ENCODE data around the gene GAB2. TPM values are rescaled to one million over a fixed set of nuclear protein-coding genes. Genes with fewer than 3 reads are reported as not detected.

GAB2 gene
- polyA plus RNA-seq, 4 donors, result 16.4 to 26.1 (median 18.2) TPM

DNA sequence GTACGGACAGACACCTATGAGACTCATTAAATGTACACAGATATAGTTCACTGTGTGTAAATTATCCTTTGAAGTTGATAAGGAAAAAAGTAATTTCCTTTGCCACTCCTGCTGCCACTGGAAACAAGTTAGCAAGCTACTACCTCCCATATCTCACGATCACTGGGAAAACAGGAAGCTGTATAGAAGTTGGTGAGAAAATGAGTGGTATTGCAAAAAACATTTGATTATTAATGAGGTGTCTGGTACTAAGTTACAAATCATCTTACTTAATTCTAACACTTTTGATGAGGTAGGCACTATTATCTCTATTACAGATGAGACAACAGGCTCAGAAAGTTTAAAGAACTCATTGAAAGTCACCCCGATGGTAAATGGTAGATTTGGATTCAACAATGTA is 68.5 kb downstream of the GAB2 start:
- no peak for DNase-seq (ENCODE audit: low read depth in 4 of 4, low spot score in 3 of 4)

DNA sequence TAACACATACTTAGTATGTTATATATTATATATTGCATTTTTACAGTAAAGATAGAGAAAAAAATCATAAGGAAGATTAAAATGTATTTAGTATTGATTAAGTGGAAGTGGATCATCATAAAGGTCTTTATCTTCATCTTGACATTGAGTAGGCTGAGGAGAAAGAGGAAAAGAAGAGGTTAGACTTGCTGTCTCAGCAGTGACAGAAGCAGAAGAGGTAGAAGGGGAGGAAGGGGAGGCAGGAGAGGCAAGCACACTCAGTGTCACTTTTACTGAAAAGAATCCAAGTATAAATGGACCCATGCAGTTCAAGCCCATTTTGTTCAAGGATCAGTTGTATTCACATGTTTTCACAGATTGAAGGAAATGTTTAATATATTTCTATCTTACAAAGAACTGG is 69.7 kb downstream of the GAB2 start:
- DNase-seq (ENCODE audit: low read depth in 4 of 4, low spot score in 3 of 4), result no peak

DNA sequence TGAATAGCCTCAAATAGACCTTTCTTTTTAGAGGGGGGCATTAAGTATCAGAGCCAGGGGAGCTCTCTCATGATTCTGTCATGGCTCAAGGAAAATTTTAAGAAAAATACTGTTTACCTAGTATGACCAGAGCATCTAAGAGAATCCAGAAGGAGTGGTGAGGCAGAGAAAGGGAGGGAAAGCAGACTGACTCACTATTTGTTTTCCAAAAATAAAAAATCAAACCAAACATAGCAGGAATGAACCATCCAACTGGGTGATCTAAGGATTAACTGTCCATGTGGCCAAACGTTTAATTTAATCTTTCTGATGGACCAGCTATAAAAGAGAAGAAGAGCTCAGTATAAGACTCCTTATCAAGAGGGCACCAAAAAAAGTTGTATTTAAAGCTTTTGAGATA is 70.8 kb downstream of the GAB2 start:
- no peak for DNase-seq (ENCODE audit: low read depth in 4 of 4, low spot score in 3 of 4)

DNA sequence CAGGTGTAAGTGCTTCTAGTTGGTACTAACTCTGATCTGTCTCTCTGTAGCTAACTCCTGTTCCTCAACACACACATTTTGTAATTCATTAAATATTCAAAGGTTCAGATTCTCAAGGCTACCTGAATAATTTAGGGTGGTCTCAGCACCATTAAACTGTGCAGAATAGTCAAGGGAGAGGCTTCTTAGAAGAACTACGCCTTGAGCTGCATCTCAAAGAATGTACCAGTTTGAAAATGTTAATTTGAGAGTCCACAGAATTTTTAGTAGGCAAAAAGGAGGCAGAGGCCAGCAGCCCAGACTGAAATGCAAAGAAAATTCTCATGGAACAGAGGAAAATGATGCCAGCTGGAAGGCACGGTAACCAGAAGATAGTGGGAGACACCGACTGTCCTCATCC is 72.2 kb downstream of the GAB2 start:
- DNase-seq (ENCODE audit: low read depth in 4 of 4, low spot score in 3 of 4), result no peak

DNA sequence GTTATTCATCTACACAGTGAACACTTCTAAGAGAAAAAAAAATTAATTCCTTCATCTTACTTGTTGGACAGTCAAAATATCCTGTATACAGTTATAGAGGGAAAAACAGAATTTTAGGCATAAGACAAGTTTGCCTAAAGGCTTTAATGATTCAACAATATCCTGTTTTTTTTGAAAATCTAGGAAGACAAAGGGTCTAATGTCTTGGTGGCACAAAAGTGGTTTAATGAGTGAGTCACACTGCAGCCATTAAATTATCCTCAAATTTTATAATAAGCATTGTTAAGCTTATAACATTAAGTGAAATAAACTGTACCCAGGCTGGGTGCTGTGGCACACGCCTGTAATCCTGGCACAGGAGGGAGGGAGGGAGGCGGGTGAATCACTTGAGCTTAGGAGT is 72.9 kb downstream of the GAB2 start:
- DNase-seq (ENCODE audit: low read depth in 4 of 4, low spot score in 3 of 4), result no peak

DNA sequence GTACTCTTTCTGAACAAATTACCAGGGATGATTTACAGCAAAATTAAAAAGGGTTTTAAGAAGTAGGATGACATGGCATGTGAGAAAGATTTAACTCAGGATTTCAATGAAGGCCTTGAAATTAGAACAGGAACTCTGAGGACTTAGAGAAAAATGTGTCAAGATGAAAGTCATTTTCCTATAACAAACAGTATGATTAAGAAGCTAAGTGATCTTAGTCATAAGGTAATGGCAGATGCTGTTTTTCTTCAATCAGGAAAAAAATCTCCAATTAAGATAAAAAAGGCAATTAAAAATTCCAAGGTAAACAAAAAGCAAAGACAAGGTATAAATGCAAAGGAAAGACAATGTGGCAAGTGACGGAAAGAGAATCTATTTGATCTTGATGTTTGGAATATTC is 73.5 kb downstream of the GAB2 start:
- DNase-seq (ENCODE audit: low read depth in 4 of 4, low spot score in 3 of 4), result no peak

DNA sequence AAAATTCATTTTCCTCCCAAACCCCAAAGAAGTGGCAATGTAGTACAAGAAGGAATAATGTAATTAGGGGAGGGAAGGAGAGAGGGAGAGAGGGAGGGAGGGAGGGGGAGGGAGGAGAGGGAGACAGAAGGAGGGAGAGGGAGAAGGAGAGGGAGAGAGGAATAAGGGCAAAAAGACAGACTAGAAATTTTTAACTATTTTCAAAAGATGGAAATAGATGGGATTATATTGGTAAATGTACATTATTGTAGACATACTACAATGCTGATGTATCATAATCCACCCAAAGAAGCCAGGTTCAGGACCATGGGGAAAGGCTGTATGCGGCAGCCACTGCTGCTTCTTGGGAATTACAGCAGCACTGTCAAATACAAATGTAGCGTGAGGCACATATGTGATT is 74.3 kb downstream of the GAB2 start:
- no peak for DNase-seq (ENCODE audit: low read depth in 4 of 4, low spot score in 3 of 4)

DNA sequence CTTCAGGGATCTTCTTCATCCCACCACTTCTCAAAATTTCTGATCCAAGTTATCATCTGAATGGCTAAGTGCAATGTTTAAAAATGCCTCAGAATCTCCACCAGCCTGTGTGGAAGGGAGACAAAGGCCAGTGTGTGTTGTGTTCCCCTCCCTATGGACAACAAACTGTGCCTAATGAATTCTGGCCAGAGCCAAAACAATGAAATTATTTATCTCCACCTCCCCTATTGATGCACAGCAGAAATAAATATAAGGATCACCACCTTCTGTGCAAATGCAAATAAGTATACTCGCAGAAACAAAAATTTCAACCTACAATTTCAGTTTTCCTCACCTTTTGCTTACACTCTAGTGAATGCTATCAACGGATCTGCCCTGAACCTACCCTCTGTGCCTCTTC is 75.8 kb downstream of the GAB2 start:
- no peak for DNase-seq (ENCODE audit: low read depth in 4 of 4, low spot score in 3 of 4)

DNA sequence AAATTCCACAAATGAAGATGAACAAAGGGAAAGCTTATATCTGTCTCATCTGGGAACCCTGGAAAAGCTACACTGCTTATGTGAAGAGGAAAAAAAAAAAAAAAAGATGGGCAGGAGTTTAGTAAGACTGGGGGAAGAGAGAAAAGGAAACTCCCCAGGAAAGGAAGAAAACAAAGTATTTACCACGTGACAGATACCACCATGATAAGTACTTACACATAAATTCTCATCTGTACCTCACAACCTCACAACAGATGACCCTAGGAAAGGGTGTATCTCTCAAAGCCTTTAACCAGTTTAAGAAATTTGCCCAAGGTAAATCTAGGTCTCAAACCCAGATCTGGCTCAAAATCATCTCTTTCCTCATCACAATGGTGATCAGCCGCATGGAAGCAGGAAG is 77.1 kb downstream of the GAB2 start:
- no peak for DNase-seq (ENCODE audit: low read depth in 4 of 4, low spot score in 3 of 4)

DNA sequence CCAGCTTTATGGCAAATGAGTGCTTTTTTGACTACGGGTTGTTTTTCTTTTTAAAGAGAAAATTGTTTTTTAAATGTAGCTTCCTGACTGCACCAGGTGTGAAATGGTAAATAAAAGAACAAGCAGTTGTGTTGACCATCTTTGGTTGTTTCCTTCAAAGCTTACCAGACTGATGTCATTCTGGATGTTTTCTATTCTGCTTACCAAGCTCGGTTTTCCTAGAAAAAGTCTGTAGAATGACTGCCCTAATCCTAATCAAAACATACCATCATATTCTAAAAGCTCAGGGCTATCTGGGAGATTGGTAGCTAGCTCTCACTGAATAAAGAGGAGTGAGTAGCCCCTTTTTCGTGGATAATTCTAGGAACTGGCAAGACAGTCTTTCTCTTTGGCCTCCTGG is 77.7 kb downstream of the GAB2 start:
- no peak for DNase-seq (ENCODE audit: low read depth in 4 of 4, low spot score in 3 of 4)

DNA sequence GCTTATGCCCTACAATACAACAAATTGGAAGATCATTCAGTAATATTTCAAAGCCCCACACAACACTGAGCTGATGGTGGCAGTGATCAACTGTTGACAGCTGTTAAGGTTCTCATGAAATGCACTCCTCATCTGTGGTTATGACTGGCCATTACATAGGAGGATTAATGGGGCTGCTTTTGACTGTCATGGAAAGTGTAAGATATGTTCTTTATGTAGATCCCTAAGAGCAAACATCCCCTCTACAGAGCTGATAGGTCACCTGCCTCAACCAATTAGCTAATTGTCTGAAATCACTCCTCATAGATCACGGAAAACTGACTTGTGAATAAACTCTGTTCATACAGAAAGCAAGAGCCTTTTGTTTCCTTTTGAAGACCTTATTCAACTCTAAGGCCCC is 78.1 kb downstream of the GAB2 start:
- no peak for DNase-seq (ENCODE audit: low read depth in 4 of 4, low spot score in 3 of 4)

DNA sequence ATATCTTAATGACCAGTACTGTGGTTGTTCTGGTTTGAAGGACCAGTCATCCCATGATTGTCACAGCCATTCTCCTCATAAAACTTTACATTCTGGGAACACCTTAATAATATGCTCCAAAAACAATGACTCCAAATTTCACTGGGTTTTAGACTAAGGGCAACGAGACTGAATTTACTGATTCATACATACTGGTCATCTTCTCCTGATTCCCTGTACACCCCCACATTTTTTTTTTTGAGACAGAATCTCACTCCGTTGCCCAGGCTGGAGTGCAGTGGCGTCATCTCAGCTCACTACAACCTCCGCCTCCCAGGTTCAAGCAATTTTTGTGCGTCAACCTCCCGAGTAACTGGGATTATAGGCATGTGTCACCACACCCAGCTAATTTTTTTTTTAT is 78.9 kb downstream of the GAB2 start:
- no peak for DNase-seq (ENCODE audit: low read depth in 4 of 4, low spot score in 3 of 4)

DNA sequence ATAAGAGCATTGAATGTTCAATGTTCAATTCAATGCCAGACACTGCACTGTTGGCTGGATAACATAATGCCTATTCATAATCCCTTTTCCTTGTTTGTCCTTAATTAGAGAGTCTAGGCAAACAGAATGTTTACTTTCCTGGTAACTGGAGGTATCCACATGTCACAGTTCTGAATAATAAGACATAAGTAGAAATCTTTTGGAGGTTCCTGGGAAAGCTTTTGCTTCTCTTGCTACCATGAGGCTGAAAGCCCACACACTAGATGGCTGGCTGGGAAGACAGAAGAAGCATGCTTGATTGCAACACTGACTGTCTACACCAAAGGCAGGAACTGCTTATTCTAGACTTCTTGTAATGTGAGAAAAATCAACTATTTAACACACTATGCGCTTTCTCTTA is 79.5 kb downstream of the GAB2 start:
- no peak for DNase-seq (ENCODE audit: low read depth in 4 of 4, low spot score in 3 of 4)

DNA sequence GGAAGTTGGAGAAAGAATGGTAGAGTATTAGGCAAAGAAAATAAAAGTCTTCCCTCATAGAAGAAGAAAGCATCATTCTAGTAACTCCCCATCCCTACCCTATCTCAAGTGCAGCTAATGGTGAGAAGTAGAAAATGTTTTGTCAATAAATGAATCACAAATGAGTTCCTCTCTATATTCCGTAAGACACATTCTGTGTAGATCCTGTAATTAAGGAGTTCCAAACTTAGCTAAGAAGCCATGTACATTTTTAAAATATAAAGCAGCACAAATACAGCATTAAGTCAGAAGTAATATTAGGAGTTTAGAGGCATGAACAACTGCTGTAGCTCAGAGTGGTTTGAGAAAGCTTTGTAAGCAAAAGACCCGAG is 80.1 kb downstream of the GAB2 start:
- no peak for DNase-seq (ENCODE audit: low read depth in 4 of 4, low spot score in 3 of 4)

DNA sequence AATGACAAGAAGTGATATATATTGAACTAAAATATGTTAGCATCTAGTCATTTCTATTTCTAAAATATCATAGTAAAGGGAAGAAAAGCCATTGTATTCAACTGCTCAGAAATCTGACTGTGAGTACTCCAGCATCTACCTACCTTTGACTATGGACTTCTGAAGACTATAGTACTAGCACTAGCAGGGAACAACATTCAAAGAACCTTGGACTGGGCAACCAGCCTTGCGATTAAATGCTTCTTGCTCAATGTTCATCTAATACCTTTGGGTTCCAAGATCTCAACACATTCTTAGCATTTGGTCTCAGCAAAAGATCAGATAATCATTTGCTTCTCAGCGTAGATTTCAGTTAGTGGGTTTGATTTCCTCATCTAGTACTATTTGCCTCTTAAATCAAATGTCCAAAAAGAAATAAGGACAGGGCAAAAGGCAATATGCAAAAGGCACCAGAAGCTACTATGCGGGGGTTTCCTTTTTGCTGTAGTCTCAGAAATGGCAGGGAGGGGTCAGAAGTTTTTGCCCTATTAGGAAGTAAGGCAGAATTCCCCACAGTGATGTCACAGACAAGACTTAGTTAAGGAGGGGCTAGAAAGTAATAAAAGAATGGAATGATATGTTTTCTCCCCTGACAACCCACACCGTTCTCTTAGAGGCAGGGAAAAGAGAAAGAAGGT is 80.6 kb downstream of the GAB2 start:
- DNase-seq (ENCODE audit: low read depth in 4 of 4, low spot score in 3 of 4), result no peak

DNA sequence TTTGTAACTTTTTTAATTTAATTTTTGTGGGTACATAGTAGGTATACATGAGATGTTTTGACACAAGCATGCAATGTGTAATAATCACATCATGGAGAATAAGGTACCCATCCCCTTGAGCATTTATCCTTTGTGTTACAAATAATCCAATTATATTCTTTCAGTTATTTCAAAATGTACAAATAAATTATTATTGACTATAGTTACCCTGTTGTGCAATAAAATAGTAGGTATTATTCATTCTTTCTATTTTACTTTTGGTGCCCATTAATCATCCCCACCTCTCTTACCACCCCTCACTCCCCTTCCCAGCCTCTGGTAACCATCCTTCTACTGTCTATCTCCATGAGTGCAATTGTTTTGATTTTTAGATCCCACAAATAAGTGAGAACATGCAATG is 83.5 kb downstream of the GAB2 start:
- no peak for DNase-seq (ENCODE audit: low read depth in 4 of 4, low spot score in 3 of 4)

DNA sequence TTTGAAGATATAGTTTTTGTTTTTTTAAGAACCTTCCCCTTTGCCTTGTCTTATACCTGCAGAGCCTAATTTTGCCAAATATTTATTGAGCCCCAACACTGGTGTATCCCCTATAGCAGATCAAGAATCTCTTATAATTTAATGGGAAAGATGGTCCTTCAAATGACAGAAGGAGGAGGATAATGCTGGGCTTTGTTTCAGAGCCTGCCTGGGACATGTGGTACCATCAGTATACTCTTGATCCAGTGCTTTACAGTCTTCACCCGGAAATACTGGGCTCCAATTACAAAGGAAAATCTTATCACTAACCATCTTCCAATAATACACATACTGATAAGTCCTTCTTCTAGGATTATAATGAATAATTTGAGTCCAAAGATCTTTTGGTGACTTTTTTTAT is 84.7 kb downstream of the GAB2 start:
- no peak for DNase-seq (ENCODE audit: low read depth in 4 of 4, low spot score in 3 of 4)

DNA sequence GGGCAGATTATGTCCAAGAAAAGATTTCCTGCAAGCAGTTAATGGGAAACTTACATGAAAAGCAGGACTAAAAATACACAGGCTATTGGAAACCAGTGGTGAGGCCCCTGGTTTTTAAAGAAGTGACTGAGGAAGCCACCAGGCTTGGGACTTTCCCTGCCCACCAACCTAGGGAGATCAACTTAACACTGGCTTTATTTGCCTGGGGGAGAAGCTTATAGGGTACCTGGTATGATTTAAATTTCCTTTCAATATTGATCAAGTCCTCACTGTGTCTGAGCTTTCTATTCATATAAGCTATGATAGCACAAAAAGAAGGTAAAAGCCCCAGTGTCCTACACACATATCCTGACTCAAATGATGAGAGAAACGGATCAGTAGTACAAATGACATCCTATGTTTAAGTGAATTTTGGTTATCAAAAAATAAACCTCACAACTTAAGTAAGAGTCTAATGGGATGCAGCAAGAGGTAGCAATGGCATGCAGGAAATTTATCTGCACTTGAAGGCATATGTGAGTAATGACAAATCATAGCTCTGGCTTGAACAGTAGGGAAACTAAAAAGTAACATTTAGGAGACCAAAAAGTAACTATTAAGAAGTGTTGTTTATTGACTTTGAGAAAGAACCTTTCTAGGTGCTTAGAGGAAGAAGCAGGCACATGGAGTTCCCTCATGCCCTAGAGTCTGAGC is 85.3 kb downstream of the GAB2 start:
- DNase-seq (ENCODE audit: low read depth in 4 of 4, low spot score in 3 of 4), result no peak

DNA sequence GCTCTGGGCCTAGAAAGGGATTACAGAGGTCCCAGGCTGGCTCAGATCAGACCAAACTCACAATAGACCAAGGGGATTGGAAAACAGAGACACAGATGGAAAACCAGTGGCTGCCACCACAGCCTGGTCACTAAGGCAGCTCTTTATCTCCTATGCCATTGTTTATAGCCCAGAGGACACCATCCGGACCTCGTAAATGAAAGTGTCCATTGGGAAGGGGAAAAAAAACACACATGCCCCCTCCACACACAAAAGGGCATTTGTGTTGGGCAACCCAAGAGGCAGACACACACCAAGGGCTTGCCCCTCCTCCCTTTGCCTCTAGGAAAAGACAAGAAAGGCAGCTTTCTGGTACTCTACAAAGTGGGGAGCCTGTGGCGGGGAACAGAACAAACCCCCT is 85.9 kb downstream of the GAB2 start:
- DNase-seq (ENCODE audit: low read depth in 4 of 4, low spot score in 3 of 4), result no peak

DNA sequence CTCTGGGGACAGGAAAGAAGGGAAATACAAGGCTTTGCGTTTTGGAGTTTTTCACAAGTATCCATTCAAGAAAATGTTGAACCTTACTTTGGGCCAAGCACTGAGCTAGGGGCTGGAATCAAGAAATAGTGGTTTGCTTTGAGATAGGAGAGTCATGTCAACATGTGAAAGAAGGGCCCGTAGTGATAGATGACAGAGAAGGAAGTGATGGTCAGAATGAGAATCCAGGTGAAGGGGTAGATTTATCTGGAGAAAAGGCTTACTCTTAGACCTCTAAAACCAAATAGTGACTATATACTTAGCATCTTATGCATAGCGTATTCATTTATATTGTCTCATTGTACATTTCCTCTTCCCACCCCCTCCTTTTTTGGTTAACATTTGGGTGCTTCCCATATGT is 87.3 kb downstream of the GAB2 start:
- no peak for DNase-seq (ENCODE audit: low read depth in 4 of 4, low spot score in 3 of 4)

DNA sequence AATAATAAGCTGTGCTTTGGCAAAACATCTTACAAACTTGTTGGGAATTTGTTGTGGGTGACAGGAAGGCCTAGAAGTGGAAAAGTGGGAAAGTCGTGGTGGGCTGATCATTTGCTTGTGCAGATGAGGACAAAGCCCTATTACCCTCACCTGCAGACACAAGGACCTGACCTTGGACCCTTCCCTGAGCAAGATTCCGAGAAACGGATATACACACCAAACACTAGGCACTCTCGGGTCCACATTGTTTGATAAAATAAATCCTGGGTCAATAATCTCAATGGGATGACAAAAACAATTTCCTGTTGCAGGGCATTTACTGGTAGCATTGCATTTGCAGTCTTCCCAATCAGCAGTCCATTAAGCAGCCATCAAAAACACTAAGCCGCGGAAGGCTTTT is 89.7 kb downstream of the GAB2 start:
- DNase-seq (ENCODE audit: low read depth in 4 of 4, low spot score in 3 of 4), result no peak

DNA sequence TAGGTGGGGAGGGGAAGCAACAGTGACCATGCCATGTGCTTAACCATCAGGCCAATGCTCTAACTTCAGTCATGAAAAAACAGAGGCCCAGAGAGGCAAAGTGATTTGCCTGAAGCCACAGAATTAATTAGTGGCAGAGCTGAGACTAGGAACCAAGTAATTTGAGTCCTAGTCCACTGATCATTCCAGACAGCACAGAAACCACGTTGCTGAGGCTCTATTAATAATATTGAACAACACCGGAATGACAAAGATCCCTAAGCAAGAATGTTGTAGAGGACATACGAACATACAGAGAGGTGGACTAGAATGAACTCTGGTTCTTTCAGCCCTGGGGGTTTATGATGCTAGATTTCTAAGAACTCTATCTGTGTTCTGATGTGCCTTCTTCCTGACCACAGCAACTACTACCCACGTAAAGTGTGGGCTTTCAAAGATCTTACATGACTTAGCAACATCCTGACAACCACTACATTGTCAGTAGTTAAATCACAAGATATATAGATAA is 92.3 kb downstream of the GAB2 start:
- no peak for DNase-seq (ENCODE audit: low read depth in 4 of 4, low spot score in 3 of 4)

DNA sequence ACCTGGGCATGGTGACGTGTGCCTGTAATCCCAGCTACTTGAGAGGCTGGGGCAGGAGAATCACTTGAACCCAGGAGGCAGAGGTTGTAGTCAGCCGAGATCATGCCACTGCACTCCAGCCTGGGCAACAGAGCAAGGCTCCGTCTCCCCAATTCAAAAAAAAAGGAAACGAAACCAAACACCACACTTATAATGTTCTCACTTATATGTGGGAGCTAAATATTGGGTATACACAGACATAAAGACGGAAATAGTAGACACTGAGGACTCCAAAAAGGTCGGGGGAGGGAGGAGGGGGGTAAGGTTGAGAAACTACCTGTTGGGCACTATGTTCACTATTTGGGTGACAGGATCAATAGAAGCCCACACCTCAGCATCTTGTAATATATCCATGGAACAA is 94.3 kb downstream of the GAB2 start:
- DNase-seq (ENCODE audit: low read depth in 4 of 4, low spot score in 3 of 4), result no peak
